ENCODE results near the gene ELOVL6.
"Not testable (repeated sequence)": the region's sequence is repeated elsewhere in the genome, so short reads cannot be mapped to it uniquely, and the experiment has no call there.

Gene ELOVL6

GRCh38 chr4:110231869-110232268, 33.5 kb upstream of the ELOVL6 start:
- Mint-ChIP-seq H3K9me3 (no peaks in the 10 kb centered on the region), H3K36me3 (ENCODE audit: low read depth) (no peaks in the 10 kb centered on the region), H3K27me3 (ENCODE audit: low read depth) (no peaks in the 10 kb centered on the region), H3K4me3 (no peak overlapping the region), H3K4me1 (no peaks in the 10 kb centered on the region), H3K27ac (no peak overlapping the region)
- TF ChIP-seq CTCF (IDR thresholded peaks at IDR 0.05; ENCODE audit: unreplicated experiment in 3 of 3), result no peak

GRCh38 chr4:110229266-110229665, 30.9 kb upstream of the ELOVL6 start:
- Mint-ChIP-seq H3K9me3 (no peaks in the 10 kb centered on the region), H3K36me3 (ENCODE audit: low read depth) (no peaks in the 10 kb centered on the region), H3K27ac (no peak overlapping the region), H3K27me3 (ENCODE audit: low read depth) (no peaks in the 10 kb centered on the region), H3K4me1 (no peaks in the 10 kb centered on the region), H3K4me3 (no peak overlapping the region)
- TF ChIP-seq CTCF (IDR thresholded peaks at IDR 0.05; ENCODE audit: unreplicated experiment in 3 of 3), result no peak

DNA sequence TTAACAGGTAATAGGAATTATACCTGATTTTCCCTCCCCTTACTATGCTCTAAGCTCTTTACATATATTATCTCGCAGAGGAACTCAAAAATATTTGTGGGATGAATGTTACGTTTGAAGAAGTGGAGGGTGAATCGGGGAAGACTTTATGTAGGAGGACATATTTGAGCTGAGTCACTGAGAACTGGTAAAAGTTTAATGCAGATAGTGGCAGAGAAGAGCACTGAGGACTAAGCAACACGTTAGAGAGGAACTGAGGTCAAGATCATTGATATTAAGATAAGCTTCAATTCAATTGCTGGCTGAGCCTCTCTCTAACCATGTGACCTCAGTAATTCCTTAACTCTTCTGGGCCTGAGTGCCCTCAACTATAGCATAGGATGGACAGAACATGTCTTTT, 26.4 kb upstream of the ELOVL6 start:
- TF ChIP-seq CTCF (IDR thresholded peaks at IDR 0.05; ENCODE audit: unreplicated experiment in 3 of 3), result no peak
- H3K27ac Mint-ChIP-seq, result no peak overlapping the region
- H3K4me1 Mint-ChIP-seq, result no peaks in the 10 kb centered on the region
- H3K27me3 Mint-ChIP-seq (ENCODE audit: low read depth), result no peaks in the 10 kb centered on the region
- no peaks in the 10 kb centered on the region for H3K36me3 Mint-ChIP-seq (ENCODE audit: low read depth)
- no peak overlapping the region for H3K4me3 Mint-ChIP-seq
- H3K9me3 Mint-ChIP-seq, result no peaks in the 10 kb centered on the region

DNA sequence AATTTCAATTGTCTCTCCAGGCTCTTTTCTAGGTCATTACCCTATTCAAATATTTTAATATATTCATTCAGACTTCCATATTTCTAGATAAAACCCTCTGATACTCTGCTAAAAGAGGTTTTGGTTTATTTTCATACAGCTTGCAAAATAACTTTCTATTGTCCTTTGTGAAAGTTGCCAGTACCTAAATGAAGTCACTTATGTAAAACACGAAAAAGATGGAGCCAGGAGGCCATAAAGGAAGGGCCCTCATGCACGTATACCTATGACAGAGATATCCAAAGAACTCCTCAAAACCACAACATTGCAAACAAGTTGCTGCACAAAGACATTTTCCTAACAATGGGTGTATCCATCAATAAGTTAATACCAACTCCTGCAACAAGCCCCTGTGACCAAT, 25.7 kb upstream of the ELOVL6 start:
- Mint-ChIP-seq H3K9me3 (peaks cover 4% of the 10 kb centered on the region), H3K27me3 (ENCODE audit: low read depth) (no peaks in the 10 kb centered on the region), H3K36me3 (ENCODE audit: low read depth) (no peaks in the 10 kb centered on the region), H3K4me1 (no peaks in the 10 kb centered on the region), H3K4me3 (no peak overlapping the region), H3K27ac (no peak overlapping the region)
- no peak for TF ChIP-seq CTCF (IDR thresholded peaks at IDR 0.05; ENCODE audit: unreplicated experiment in 3 of 3)

DNA sequence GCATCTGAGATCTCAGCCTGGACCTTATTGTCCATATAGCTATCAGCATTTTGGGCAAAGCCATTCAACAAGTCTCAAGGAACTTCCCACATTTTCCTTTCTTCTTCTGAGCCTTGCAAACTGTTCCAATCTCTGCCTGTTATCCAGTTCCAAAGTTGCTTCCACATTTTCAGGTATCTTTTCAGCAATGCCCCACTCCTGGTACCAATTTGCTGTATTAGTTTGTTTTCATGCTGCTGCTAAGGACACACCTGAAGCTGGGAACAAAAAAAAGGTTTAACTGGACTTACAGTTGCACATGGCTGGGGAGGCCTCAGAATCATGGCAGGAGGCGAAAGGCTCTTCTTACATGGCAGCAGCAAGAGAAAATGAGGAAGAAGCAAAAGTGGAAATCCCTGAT, 20.5 kb upstream of the ELOVL6 start:
- not testable (repeated sequence) for H3K27me3 Mint-ChIP-seq (ENCODE audit: low read depth); H3K36me3 Mint-ChIP-seq (ENCODE audit: low read depth)

GRCh38 chr4:110217181-110217580, 18.8 kb upstream of the ELOVL6 start:
- H3K27me3 Mint-ChIP-seq (ENCODE audit: low read depth); H3K36me3 Mint-ChIP-seq (ENCODE audit: low read depth); H3K27ac Mint-ChIP-seq; H3K4me1 Mint-ChIP-seq; H3K4me3 Mint-ChIP-seq: not testable (repeated sequence)
- H3K9me3 Mint-ChIP-seq, result peaks cover 15% of the 10 kb centered on the region

More for the DNA sequence above, 20.5 kb upstream of the ELOVL6 start:
- H3K9me3 Mint-ChIP-seq, result peaks cover 15% of the 10 kb centered on the region
- H3K27ac Mint-ChIP-seq, H3K4me1 Mint-ChIP-seq, H3K4me3 Mint-ChIP-seq: not testable (repeated sequence)

GRCh38 chr4:110216129-110216528, 17.7 kb upstream of the ELOVL6 start:
- no peaks in the 10 kb centered on the region for H3K4me1 Mint-ChIP-seq
- H3K9me3 Mint-ChIP-seq, result peaks cover 15% of the 10 kb centered on the region
- no peaks in the 10 kb centered on the region for H3K27me3 Mint-ChIP-seq (ENCODE audit: low read depth)
- H3K36me3 Mint-ChIP-seq (ENCODE audit: low read depth), result no peaks in the 10 kb centered on the region
- H3K4me3 Mint-ChIP-seq, result no peak overlapping the region
- TF ChIP-seq CTCF (IDR thresholded peaks at IDR 0.05; ENCODE audit: unreplicated experiment in 3 of 3), result no peak
- H3K27ac Mint-ChIP-seq, result no peak overlapping the region
